Tibial nerve (tissue), 4 donors: ENCODE data around the gene MON1A. TPM values are rescaled to one million over a fixed set of nuclear protein-coding genes. Genes with fewer than 3 reads are reported as not detected.
"Not testable (repeated sequence)": the region's sequence is repeated elsewhere in the genome, so short reads cannot be mapped to it uniquely, and the experiment has no call there.

Experiments used
- DNase-seq, 2 donors: peaks; one replicate each; pipeline ENCODE4 v3.0.0-alpha.2; 2019; ENCODE audit warnings: low spot score in 2 of 2
- H3K27ac ChIP-seq, 4 donors: fragments of 200-600 bp; sonication (generic) in 3 of 4; one replicate each; pipeline ENCODE4 v1.5.1; 2017 to 2019; ENCODE audit warnings: mild to moderate bottlenecking in 1 of 4
- H3K27me3 ChIP-seq, 2 donors: fragments of 200-600 bp; sonication (generic) in 1 of 2; one replicate each; pipeline versions ENCODE4 v1.5.1 to v1.6.0; 2017 to 2019
- H3K36me3 ChIP-seq, 3 donors: fragments of 200-600 bp; sonication (generic); one replicate each; pipeline ENCODE4 v1.5.1; 2018 to 2019
- H3K4me1 ChIP-seq, 4 donors: fragments of 200-600 bp; sonication (generic) in 3 of 4; one replicate each; pipeline ENCODE4 v1.5.1; 2017 to 2019
- H3K4me3 ChIP-seq, 4 donors: fragments of 200-600 bp; sonication (generic) in 3 of 4; one replicate each; pipeline ENCODE4 v1.5.1; 2017 to 2019; ENCODE audit warnings: mild to moderate bottlenecking in 1 of 4, moderate library complexity in 1 of 4
- H3K9me3 ChIP-seq, 4 donors: fragments of 200-600 bp; sonication (generic) in 3 of 4; one replicate each; pipeline ENCODE4 v1.5.1; 2017 to 2019
- CTCF ChIP-seq, 5 experiments: fragments of 200-600 bp in 3 of 5; fragments of 450-650 bp in 2 of 5; sonication (generic) in 3 of 5; IDR thresholded peaks; one replicate each; pipeline ENCODE4 v1.5.1; 2016 to 2019; ENCODE audit warnings: antibody characterized with exemption in 5 of 5, mild to moderate bottlenecking in 3 of 5, moderate library complexity in 2 of 5
- EP300 ChIP-seq, 2 donors: sonication (generic); formaldehyde crosslinking; IDR thresholded peaks; one replicate each; pipeline ENCODE4 v1.6.1; 2017; ENCODE audit warnings: antibody characterized with exemption in 2 of 2, mild to moderate bottlenecking in 1 of 2
- POLR2A ChIP-seq, 2 donors: fragments of 450-650 bp; IDR thresholded peaks; one replicate each; pipeline ENCODE4 v1.6.1; 2017; ENCODE audit warnings: antibody characterized with exemption in 2 of 2, mild to moderate bottlenecking in 2 of 2, moderate library complexity in 2 of 2
- WGBS, 2 donors: methylation state at CpG; one replicate each; pipeline ENCODE4 v1.1.5; 2018; 5-methylcytosine and 5-hydroxymethylcytosine counted together
- total RNA-seq, 4 donors: library from RNA; depleted of rRNA; stranded (reverse); fragments of >200 nt; gene quantifications; one replicate each; pipeline ENCODE4 v1.1.0, GENCODE V29; 2016

Gene MON1A
- total RNA-seq, 4 donors from 2014 or later = 6.9 to 18.8 (median 15.8) TPM

GRCh38 chr3:49911611-49912010 is 18.0 kb downstream of the MON1A start:
- TF ChIP-seq CTCF (IDR thresholded peaks at IDR 0.05) (no peak), POLR2A (IDR thresholded peaks at IDR 0.05) (no peak), EP300 (IDR thresholded peaks at IDR 0.05) (no peak)
- no peak for DNase-seq
- Histone ChIP-seq H3K36me3 (peaks cover 0 to 49% (median 6%) of the 10 kb centered on the region in 3 donors), H3K27ac (no peak overlapping the region), H3K4me3 (no peak overlapping the region), H3K27me3 (no peaks in the 10 kb centered on the region), H3K9me3 (no peaks in the 10 kb centered on the region), H3K4me1 (peaks cover 0 to 1% (median under 1%) of the 10 kb centered on the region in 4 donors)
- 84 to 92% methylated on average over 12 to 14 of the region's 15 CpGs for WGBS, 2 donors

DNA sequence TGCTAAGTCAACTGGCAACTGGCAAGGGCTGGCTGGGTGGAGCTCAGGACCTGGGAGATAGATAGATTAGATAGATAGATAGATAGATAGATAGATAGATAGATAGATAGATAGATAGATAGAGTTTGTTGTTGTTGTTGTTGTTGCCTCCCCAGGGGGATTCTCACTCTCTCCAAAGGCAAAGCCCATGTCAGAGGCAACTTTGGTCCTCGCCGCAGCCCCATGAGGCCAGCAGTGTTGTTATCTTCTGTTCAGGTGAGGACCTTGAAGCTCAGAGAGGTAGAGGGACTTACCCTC is 18.5 kb downstream of the MON1A start:
- no peaks in the 10 kb centered on the region for H3K27me3 ChIP-seq
- peaks cover 0 to 49% (median 6%) of the 10 kb centered on the region in 3 donors for H3K36me3 ChIP-seq
- H3K4me3 ChIP-seq = no peak overlapping the region
- DNase-seq = no peak
- H3K27ac ChIP-seq = no peak overlapping the region
- no peaks in the 10 kb centered on the region for H3K9me3 ChIP-seq
- peaks cover 0 to 6% (median 4%) of the 10 kb centered on the region in 4 donors for H3K4me1 ChIP-seq
- WGBS, 2 donors = 90 to 97% methylated on average over 2 of the region's 2 CpGs
- no peak for TF ChIP-seq CTCF (IDR thresholded peaks at IDR 0.05)
- no peak for TF ChIP-seq POLR2A (IDR thresholded peaks at IDR 0.05)
- no peak for TF ChIP-seq EP300 (IDR thresholded peaks at IDR 0.05)

DNA sequence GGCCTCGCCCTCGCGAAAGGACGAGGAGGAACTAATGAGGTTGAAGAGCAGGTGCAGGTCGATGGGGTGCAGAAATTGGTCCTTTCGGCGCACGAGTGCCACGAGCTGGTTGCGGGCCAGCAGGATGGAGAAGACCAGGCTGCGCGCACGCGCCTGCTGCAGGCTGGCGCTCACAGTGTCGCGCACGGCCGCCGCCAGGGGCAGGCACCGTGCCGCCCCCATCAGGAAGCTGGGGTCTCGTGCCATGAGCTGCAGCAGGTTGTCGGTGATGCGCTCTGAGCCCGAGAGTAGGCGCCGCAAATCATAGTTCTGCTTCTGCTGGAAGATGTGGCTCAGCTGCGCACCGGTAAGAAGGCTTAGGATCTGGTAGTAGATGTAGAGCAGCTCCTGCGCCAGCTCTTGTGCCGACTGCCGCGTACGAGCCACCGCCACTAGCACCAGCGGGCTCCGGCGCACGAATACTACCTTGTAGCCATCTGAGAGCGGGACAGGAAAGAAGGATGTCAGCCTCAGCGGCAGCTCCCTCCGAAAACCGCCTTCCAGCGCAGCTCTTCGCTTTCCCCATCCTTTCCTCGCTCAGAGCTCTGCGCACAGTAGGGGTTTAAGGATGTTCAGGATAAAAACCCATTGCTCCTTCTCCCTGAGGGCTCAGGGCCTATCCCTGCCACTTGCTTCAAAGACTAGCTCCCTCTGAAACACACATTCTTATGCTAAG is 19.0 kb downstream of the MON1A start:
- Histone ChIP-seq H3K36me3 (peaks cover 0 to 49% (median 6%) of the 10 kb centered on the region in 3 donors), H3K27ac (no peak overlapping the region), H3K4me3 (no peak overlapping the region), H3K9me3 (no peaks in the 10 kb centered on the region), H3K27me3 (no peaks in the 10 kb centered on the region), H3K4me1 (peaks cover 0 to 11% (median 9%) of the 10 kb centered on the region in 4 donors)
- no peak for TF ChIP-seq EP300 (IDR thresholded peaks at IDR 0.05)
- no peak for TF ChIP-seq CTCF (IDR thresholded peaks at IDR 0.05)
- no peak for TF ChIP-seq POLR2A (IDR thresholded peaks at IDR 0.05)
- WGBS, 2 donors = 69 to 73% methylated on average over 42 to 48 of the region's 48 CpGs
- DNase-seq = no peak

DNA sequence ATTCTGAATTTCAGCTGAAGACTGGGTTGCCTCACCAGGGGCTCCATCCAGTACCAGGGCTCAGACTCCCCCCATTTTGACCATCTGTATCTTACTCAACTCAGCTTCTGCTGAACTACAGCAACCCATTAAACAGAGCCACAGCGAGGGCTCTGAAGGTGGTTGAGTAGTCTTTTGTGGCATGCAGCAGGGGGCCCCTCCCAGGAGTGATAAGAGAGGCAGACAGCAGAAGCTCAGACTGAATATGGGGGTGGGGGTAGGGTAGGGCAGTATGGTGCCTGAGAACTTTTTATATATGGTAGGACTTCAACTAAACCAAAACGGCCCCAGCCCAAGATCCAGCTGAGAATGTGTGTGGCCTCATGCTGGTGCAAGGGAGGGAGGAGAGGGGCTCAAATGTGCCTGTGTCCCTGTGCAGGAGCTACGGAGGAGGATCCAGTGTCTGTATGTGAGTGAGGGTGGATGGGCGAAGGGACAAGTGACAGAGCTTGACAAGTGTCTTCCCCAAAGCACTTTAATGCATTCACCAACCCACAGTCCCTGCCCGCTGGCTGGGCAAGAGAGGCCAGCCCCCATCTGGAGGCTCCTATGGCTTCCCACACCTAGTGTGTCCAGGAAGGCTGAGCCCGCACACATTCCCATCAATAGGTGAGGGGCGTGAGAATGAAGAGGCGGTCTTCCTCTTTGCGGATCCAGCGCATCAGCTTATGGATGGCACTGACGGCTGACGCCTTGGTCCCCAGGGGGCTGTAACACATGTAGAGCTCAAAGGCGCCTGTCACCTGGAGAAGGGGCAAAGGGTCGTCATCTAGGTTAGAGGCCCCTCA is 21.0 kb downstream of the MON1A start:
- Histone ChIP-seq H3K27ac (no peak overlapping the region), H3K36me3 (peaks cover 0 to 49% (median 6%) of the 10 kb centered on the region in 3 donors), H3K4me3 (no peak overlapping the region), H3K27me3 (no peaks in the 10 kb centered on the region), H3K4me1 (peaks cover 0 to 20% (median 10%) of the 10 kb centered on the region in 4 donors), H3K9me3 (no peaks in the 10 kb centered on the region)
- no peak for TF ChIP-seq POLR2A (IDR thresholded peaks at IDR 0.05)
- DNase-seq = no peak
- WGBS, 2 donors = 84 to 88% methylated on average over 14 of the region's 14 CpGs

GRCh38 chr3:49906073-49906743 is 23.4 kb downstream of the MON1A start:
- Histone ChIP-seq H3K36me3 (peaks cover 0 to 29% (median 6%) of the 10 kb centered on the region in 3 donors), H3K4me3 (peak overlapping the region in 2 of 4 donors; percentile 16 to 17), H3K27me3 (no peaks in the 10 kb centered on the region), H3K9me3 (no peaks in the 10 kb centered on the region), H3K4me1 (peaks cover 0 to 24% (median 10%) of the 10 kb centered on the region in 4 donors), H3K27ac (peak overlapping the region in 3 of 4 donors; percentile 33 to 68 (median 45))
- WGBS, 2 donors = 25 to 30% methylated on average over 12 to 13 of the region's 15 CpGs
- DNase-seq = peak in 1 of 2 donors; percentile 27
- peak; percentile 30 to 73 (median 61) for TF ChIP-seq CTCF (IDR thresholded peaks at IDR 0.05)
- TF ChIP-seq POLR2A (IDR thresholded peaks at IDR 0.05) = no peak

DNA sequence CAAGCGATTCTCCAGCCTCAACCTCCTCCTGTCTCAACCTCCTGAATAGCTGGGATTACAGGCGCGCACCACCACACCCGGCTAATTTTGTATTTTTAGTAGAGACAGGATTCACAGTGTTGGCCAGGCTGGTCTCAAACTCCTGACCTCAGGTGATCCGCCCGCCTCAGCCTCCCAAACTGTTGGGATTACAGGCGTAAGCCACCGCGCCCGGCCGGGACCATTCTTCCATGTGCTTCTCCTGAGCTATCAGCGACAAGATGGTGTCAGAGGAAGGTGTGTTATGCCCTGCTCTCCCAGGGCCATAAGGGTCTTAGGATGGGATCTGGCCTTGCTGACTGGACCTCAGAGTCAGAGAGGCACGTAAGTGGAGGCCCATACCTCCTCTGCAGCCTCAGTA is 25.2 kb downstream of the MON1A start:
- not testable (repeated sequence) for H3K27me3 ChIP-seq, H3K27ac ChIP-seq, H3K9me3 ChIP-seq, H3K4me3 ChIP-seq, DNase-seq
- 96 to 99% methylated on average over 13 of the region's 13 CpGs for WGBS, 2 donors
- Histone ChIP-seq H3K4me1 (peaks cover 0 to 24% (median 10%) of the 10 kb centered on the region in 4 donors), H3K36me3 (peaks cover 0 to 11% (median 0%) of the 10 kb centered on the region in 3 donors)
